ENCODE measurements around the gene CDK11B. TPM values are rescaled to one million over a fixed set of nuclear protein-coding genes. Genes with fewer than 3 reads are reported as not detected.

Gene CDK11B
- total RNA-seq, 1 donor from 2014 or later = 21.1 TPM

DNA sequence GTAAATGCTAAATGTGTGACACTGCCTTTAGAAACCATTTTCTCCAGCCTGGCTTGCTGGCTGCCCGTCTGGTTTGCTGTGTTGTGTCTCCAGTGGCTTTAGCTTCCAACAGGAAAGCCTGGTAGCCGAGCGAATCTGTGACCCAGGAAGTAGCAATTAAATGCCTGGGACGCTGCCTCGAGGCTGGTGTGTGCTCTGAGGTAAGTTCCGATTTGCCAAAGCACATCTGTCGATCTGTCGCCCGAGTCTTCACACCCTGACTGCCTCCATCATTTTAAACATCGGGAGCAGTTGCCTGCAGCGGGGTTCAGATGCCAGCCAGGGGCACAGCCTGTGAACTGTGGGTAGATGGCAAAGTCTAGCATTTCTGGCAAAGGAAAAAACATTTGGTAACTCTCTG lies 41.3 kb downstream of the CDK11B start:
- Mint-ChIP-seq H3K27ac (ENCODE audit: unreplicated experiment) (peak overlapping the region; percentile 33), H3K4me3 (ENCODE audit: unreplicated experiment) (peak overlapping the region; percentile 82), H3K4me1 (ENCODE audit: low read depth) (peaks cover 34% of the 10 kb centered on the region), H3K27me3 (ENCODE audit: low read depth) (no peaks in the 10 kb centered on the region), H3K9me3 (ENCODE audit: low read depth) (no peaks in the 10 kb centered on the region), H3K36me3 (ENCODE audit: low read depth) (peaks cover 4% of the 10 kb centered on the region)
- TF ChIP-seq, protein P1, sequence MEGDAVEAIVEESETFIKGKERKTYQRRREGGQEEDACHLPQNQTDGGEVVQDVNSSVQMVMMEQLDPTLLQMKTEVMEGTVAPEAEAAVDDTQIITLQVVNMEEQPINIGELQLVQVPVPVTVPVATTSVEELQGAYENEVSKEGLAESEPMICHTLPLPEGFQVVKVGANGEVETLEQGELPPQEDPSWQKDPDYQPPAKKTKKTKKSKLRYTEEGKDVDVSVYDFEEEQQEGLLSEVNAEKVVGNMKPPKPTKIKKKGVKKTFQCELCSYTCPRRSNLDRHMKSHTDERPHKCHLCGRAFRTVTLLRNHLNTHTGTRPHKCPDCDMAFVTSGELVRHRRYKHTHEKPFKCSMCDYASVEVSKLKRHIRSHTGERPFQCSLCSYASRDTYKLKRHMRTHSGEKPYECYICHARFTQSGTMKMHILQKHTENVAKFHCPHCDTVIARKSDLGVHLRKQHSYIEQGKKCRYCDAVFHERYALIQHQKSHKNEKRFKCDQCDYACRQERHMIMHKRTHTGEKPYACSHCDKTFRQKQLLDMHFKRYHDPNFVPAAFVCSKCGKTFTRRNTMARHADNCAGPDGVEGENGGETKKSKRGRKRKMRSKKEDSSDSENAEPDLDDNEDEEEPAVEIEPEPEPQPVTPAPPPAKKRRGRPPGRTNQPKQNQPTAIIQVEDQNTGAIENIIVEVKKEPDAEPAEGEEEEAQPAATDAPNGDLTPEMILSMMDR (IDR thresholded peaks at IDR 0.05) = no peak
- DNase-seq (ENCODE audit: low spot score) = no peak

DNA sequence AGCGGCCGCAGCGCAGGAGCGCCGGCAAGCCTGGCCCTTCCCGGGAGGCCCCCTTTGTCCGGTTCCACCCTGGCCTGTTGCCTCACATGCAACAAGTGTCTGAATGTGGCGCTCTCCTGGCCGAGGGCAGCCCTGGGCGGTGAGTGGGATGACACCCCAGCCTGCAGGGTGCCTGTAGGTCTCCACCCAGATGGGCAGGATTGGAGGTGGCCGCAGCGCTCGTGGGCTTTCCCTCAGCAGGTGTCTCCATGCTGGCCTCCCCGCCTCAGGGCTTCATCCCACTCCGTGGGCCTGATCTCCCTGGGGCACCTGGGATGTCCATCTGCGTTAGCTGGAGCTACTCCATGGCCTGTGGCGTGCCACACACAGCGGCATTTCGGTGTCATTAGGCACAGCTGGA lies 42.0 kb downstream of the CDK11B start:
- no peaks in the 10 kb centered on the region for H3K27me3 Mint-ChIP-seq (ENCODE audit: low read depth)
- DNase-seq (ENCODE audit: low spot score) = peak; percentile 85
- peaks cover 4% of the 10 kb centered on the region for H3K36me3 Mint-ChIP-seq (ENCODE audit: low read depth)
- TF ChIP-seq, protein P1 (IDR thresholded peaks at IDR 0.05) = no peak
- no peak overlapping the region for H3K27ac Mint-ChIP-seq (ENCODE audit: unreplicated experiment)
- H3K4me3 Mint-ChIP-seq (ENCODE audit: unreplicated experiment) = peak overlapping the region; percentile 82
- no peaks in the 10 kb centered on the region for H3K9me3 Mint-ChIP-seq (ENCODE audit: low read depth)
- peaks cover 31% of the 10 kb centered on the region for H3K4me1 Mint-ChIP-seq (ENCODE audit: low read depth)

GRCh38 chr1:1616045-1616790 lies 42.6 kb downstream of the CDK11B start:
- Mint-ChIP-seq H3K27ac (ENCODE audit: unreplicated experiment) (peak overlapping the region; percentile 61), H3K9me3 (ENCODE audit: low read depth) (no peaks in the 10 kb centered on the region), H3K4me1 (ENCODE audit: low read depth) (peaks cover 31% of the 10 kb centered on the region), H3K27me3 (ENCODE audit: low read depth) (no peaks in the 10 kb centered on the region), H3K4me3 (ENCODE audit: unreplicated experiment) (peak overlapping the region; percentile 82), H3K36me3 (ENCODE audit: low read depth) (peaks cover 4% of the 10 kb centered on the region)
- TF ChIP-seq, protein P1 (IDR thresholded peaks at IDR 0.05) = no peak
- DNase-seq (ENCODE audit: low spot score) = peak; percentile 82

DNA sequence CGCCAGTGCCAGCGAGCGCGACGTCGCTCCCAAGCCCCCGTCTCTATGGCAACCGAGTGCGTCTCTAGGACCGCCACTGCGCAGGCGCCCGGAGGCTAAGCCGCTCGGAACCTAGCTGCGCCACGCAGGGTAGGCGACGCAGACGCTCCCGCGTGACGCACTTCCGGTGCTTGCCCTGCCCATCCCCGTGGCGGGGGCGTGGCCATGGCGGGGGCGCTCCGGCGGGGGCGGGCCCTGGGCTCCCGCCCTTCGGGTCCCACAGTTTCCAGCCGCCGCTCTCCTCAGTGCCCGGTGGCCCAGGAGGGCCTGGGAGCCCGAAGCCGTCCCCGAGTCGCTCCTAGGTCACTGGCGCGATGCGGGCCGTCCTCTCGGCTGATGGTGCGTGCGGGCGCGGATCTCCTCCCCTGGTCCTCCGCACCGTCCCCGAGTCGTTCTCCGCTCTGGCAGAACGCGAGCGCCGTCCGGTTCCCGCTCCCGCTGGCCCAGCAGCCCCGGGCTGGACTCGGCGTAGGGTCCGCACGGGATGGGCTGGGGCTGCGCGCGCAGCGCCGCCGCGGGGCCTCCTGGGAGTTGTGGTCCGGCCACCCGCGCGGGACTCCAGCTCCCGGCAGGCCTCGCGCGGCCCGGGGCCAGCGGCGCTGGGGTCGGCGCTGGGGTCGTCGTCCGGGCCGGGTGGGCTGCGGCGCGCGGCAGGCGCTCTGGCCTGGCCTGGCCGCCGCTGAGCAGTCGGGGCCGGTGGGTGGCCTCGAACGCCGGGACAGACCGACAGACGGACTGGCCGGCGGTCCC lies 43.4 kb downstream of the CDK11B start, which contains the start of gene MIB2:
Gene MIB2, plus strand, starts transcription at position 245 of the 789 bp plus-strand sequence. CDS start 7,953 bp downstream, outside the sequence.
- H3K9me3 Mint-ChIP-seq (ENCODE audit: low read depth) = no peaks in the 10 kb centered on the region
- no peaks in the 10 kb centered on the region for H3K27me3 Mint-ChIP-seq (ENCODE audit: low read depth)
- H3K27ac Mint-ChIP-seq (ENCODE audit: unreplicated experiment) = peak within 1 kb of the TSS; percentile 92
- H3K36me3 Mint-ChIP-seq (ENCODE audit: low read depth) = peaks cover 4% of the 10 kb centered on the region
- peaks cover 31% of the 10 kb centered on the region for H3K4me1 Mint-ChIP-seq (ENCODE audit: low read depth)
- peak within 1 kb of the TSS; percentile 93 for H3K4me3 Mint-ChIP-seq (ENCODE audit: unreplicated experiment)
- peak; percentile 99 for DNase-seq (ENCODE audit: low spot score)
- TF ChIP-seq, protein P1 (IDR thresholded peaks at IDR 0.05) = no peak

DNA sequence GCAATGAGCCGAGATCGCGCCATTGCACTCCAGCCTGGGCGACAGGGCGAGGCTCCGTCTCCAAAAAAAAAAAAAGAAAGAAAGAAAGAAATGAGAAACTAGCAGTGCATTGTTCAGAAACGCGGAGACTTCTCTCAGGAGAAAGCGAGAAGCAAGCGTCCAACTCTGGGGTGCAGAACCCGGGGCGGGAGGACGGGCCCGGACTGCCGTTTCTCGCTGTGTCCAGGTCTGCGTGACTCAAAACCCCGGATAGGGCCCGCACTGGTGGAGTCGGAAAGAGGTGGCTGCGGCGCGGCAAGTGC lies 43.9 kb downstream of the CDK11B start:
- Mint-ChIP-seq H3K27ac (ENCODE audit: unreplicated experiment) (peak overlapping the region; percentile 92), H3K9me3 (ENCODE audit: low read depth) (no peaks in the 10 kb centered on the region), H3K27me3 (ENCODE audit: low read depth) (no peaks in the 10 kb centered on the region), H3K4me3 (ENCODE audit: unreplicated experiment) (peak overlapping the region; percentile 93), H3K4me1 (ENCODE audit: low read depth) (peaks cover 31% of the 10 kb centered on the region), H3K36me3 (ENCODE audit: low read depth) (peaks cover 4% of the 10 kb centered on the region)
- TF ChIP-seq, protein P1 (IDR thresholded peaks at IDR 0.05) = no peak
- DNase-seq (ENCODE audit: low spot score) = no peak

Measured in chondrocyte (in vitro differentiated cells).